ENCODE results near the gene GGT1.

DNA sequence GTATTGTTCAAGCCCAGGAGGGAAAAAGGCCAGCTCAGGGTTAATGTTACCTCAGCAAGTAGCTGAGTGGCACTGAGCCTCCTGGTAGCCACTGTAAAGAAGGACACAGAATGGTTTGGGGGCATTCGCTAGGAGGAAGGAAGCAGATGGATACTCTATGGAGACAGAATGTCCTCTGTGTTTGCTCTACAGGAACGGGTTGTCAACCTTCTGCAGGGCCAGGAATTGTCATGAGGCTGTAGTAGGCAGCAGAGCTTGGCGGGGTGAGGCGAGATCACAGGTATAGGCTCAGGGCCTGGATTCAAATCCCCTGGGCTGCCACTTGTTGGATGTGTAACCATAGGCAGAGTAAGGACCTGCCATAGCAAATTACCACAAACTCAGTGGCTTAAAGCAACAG lies 7.1 kb upstream of the GGT1 start:
- TF ChIP-seq POLR2A (IDR thresholded peaks at IDR 0.05): no peak
- TF ChIP-seq, protein P1, sequence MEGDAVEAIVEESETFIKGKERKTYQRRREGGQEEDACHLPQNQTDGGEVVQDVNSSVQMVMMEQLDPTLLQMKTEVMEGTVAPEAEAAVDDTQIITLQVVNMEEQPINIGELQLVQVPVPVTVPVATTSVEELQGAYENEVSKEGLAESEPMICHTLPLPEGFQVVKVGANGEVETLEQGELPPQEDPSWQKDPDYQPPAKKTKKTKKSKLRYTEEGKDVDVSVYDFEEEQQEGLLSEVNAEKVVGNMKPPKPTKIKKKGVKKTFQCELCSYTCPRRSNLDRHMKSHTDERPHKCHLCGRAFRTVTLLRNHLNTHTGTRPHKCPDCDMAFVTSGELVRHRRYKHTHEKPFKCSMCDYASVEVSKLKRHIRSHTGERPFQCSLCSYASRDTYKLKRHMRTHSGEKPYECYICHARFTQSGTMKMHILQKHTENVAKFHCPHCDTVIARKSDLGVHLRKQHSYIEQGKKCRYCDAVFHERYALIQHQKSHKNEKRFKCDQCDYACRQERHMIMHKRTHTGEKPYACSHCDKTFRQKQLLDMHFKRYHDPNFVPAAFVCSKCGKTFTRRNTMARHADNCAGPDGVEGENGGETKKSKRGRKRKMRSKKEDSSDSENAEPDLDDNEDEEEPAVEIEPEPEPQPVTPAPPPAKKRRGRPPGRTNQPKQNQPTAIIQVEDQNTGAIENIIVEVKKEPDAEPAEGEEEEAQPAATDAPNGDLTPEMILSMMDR (IDR thresholded peaks at IDR 0.05): no peak
